K562 treated with DMSO at 1 percent for 48 hours (cell line): Measurements from ENCODE around the gene CORO1C. TPM values are rescaled to one million over a fixed set of nuclear protein-coding genes. Genes with fewer than 3 reads are reported as not detected.

ENCODE experiments used
- total RNA-seq: library from RNA; unstranded; fragments of 300-600 nt; gene quantifications from 2 replicates; pipeline ENCODE4 v1.2.3, GENCODE V29; 2022; ENCODE audit warnings: low replicate concordance; ENCODE audit errors: extremely low read depth

Gene CORO1C
- total RNA-seq, result not detected in 2 replicates

DNA sequence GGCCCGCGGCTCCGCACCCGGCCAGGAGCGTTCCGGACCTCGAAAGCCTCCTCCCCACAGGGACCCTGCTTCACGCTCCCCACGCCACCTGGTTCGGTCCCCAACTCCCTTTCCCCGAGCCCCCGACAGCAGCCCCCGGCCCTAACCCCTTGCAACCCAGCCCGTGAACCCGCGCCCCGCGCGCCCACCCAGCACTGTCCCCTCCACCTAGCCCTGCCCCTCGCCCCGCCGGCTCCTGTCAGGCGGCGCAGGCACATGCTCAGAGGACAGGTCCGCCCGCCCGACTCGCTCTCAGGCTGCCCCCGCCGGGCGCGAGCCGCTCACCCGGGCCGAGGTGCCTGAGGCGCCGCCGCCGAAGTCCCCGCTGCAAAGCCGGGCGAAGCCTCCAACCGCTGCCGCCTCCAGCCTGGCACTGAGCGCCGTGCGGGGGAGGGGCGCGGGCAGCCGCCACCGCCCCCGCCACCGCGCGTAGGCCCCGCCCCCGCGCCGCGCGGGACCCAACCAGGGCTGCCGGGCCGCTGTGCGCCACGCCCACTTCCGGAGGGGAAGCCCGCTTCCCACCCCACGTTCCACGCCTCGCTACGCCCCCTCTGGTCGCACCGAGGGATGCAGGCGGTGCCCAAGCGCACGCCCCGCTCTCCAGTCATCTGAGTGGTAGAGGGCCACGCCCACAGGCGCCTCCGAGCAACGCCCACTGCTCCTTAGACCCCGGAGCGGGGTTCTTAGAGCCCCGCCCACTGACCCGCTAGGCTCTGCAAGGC, at the start of gene CORO1C:
Gene CORO1C (minus strand): TSS at position 414 of the 761 bp plus-strand sequence. CDS start 30,200 bp downstream, outside the sequence.

DNA sequence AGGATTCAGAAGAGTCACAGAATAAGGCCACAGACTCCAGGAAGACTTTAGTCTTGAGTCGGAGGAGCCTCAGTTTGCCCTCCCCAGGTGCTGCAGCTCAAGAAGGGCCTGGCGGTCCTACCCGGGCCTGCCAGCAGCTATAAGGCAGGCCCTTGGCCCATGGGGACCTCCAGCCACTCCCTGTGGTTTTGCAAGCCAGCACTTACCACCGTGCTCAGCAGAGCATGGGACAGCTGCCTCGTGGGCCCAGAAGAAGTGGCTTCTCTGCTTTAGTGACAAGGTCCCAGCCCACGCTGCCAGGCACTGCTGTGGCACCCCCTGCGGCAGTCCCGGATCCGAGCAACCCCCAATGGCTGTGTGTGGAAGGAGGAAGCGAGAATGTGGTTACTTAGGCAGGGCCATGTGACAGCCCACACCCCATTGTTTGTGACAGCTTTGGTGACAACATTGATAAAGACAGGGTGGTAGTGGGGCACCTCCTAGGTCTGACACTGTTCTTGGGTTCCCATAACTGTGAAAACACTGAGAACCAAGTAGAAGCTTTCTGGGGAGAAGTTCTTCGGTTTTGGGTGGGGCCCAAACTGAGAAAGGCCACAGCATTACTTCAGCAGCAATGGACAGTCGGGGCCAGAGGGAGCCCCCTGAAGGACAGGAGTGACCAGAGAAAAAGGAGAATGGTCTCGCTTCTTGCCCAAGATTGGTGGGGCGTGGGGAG, 97.6 kb downstream of the CORO1C start, which contains the start of gene SELPLG:
Gene SELPLG (minus strand): TSS at position 361 of the 715 bp plus-strand sequence. CDS start 9,587 bp downstream, outside the sequence.

DNA sequence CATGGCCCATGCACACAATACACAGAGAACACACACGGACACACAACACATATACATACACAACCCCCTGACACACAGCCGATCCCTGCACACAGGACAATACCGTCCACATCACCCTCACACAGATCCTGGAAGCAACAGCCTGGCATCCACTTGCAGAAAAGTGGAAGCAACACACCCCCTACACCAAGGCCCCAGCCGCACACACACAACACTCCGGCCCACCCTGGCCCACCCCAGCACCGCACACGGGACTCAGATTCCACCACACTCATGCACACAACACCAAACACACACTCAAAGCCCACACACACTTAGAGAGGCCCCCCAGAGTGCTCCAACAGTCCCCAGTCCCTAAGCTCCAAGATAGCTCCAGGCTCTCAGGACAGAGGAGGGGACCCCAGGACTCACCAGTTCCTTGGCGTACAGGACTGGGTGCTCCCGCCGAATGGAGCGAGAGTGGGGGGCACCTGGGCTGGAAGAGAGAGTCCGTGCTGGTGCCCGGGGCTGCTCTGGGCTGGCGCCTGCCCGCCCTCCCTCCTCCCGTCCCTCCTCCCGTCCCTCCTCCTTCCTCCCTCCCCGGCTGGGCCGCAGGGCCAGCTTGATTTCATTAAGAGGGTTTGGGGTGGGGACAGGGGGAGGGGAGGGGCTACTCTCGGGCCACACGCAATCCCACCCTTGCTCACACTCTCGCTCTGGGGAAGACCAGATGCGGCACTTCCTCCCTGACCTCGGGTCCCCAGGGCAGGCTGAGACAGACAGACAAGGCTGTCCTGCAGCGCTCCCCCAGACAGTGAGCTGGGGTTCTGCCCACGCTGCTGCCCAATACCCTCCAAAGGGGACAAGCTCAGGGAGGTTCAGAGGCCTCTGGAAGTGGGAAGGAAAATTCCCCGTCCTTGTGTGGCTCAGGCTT, 133.5 kb downstream of the CORO1C start, which contains the start of gene TMEM119:
Gene TMEM119 (minus strand): TSS at position 526 of the 913 bp plus-strand sequence. CDS start 5,701 bp downstream, outside the sequence.

Other genes with a start within 250 kb of the CORO1C start
- not detected in 2 replicates for gene FICD, start 216.2 kb downstream of the CORO1C start, total RNA-seq
- not detected in 2 replicates for gene SART3, start 170.3 kb downstream of the CORO1C start, total RNA-seq
- not detected in 2 replicates for gene ISCU, start 168.9 kb downstream of the CORO1C start, total RNA-seq
- not detected in 2 replicates for gene TMEM119, start 133.4 kb downstream of the CORO1C start, total RNA-seq
- not detected in 2 replicates for gene SELPLG, start 97.6 kb downstream of the CORO1C start, total RNA-seq
- gene SSH1, start 126.1 kb upstream of the CORO1C start, total RNA-seq, result not detected in 2 replicates
- gene DAO, start 148.6 kb upstream of the CORO1C start, total RNA-seq, result not detected in 2 replicates